Cardiac muscle cell (in vitro differentiated cells and primary cell): ENCODE measurements around the gene IFFO2. TPM values are rescaled to one million over a fixed set of nuclear protein-coding genes. Genes with fewer than 3 reads are reported as not detected.

Experiments used
- DNase-seq, 2 donors: peaks; one replicate each; pipeline versions ENCODE4 v3.0.0 to v3.0.0-alpha.2; 2010 to 2017; ENCODE audit warnings: low read depth in 1 of 2, low spot score in 1 of 2
- H3K27ac ChIP-seq: fragments of 200-600 bp; sonication (generic); 2 replicates; pipeline ENCODE4 v1.5.1; 2016
- H3K27me3 ChIP-seq: fragments of 200-600 bp; sonication (generic); 2 replicates; pipeline ENCODE4 v1.6.0; 2016; ENCODE audit warnings: control low read depth
- H3K36me3 ChIP-seq: fragments of 200-600 bp; sonication (generic); 2 replicates; pipeline ENCODE4 v1.5.1; 2016; ENCODE audit warnings: control low read depth
- H3K4me1 ChIP-seq: fragments of 200-600 bp; sonication (generic); 2 replicates; pipeline ENCODE4 v1.8.1; 2017; ENCODE audit warnings: low read depth, mild to moderate bottlenecking, mixed run types
- H3K4me3 ChIP-seq: fragments of 200-600 bp; sonication (generic); 2 replicates; pipeline ENCODE4 v1.5.1; 2016; ENCODE audit warnings: mild to moderate bottlenecking
- H3K9me3 ChIP-seq: fragments of 200-600 bp; sonication (generic); 2 replicates; pipeline ENCODE4 v1.5.1; 2017; ENCODE audit warnings: low read depth, mild to moderate bottlenecking, control low read depth
- CTCF ChIP-seq: IDR thresholded peaks from 2 replicates; pipeline ENCODE4 v1.5.1; 2012; ENCODE audit warnings: low read depth, mild to moderate bottlenecking, low read length
- polyA plus RNA-seq: library from polyadenylated mRNA; unstranded; fragments of >200 nt; fragmentation: Nextera tagmentation; extraction: Ambion mirVana; gene quantifications from 2 replicates; pipeline ENCODE4 v1.2.1, GENCODE V29; 2016
- total RNA-seq: library from RNA; depleted of rRNA; stranded (reverse); fragments of >200 nt; gene quantifications from 2 replicates; pipeline ENCODE4 v1.2.3, GENCODE V29; 2016

Gene IFFO2
- total and polyA plus RNA-seq, 2 experiments from 2014 or later: 0.78 to 18.5 TPM

- Histone ChIP-seq H3K27me3 (no peaks in the 10 kb centered on the region), H3K36me3 (no peaks in the 10 kb centered on the region), H3K9me3 (no peaks in the 10 kb centered on the region), H3K27ac (no peak overlapping the region), H3K4me3 (no peak overlapping the region), H3K4me1 (peaks cover 5% of the 10 kb centered on the region)
- no peak for DNase-seq
- TF ChIP-seq CTCF: no peak
These were observed 24.1 kb downstream of the IFFO2 start for GRCh38 chr1:18932387-18932786.

GRCh38 chr1:18931730-18932129 lies 24.7 kb downstream of the IFFO2 start:
- DNase-seq: no peak
- H3K27ac ChIP-seq: no peak overlapping the region
- no peak for TF ChIP-seq CTCF

GRCh38 chr1:18929686-18930085 lies 26.8 kb downstream of the IFFO2 start:
- H3K36me3 ChIP-seq: no peaks in the 10 kb centered on the region
- no peak for TF ChIP-seq CTCF
- peak in 1 of 2 donors; percentile 66 for DNase-seq
- H3K27ac ChIP-seq: no peak overlapping the region
- no peaks in the 10 kb centered on the region for H3K9me3 ChIP-seq
- no peaks in the 10 kb centered on the region for H3K27me3 ChIP-seq
- H3K4me1 ChIP-seq: peaks cover 10% of the 10 kb centered on the region
- H3K4me3 ChIP-seq: no peak overlapping the region

More at GRCh38 chr1:18931730-18932129, 24.7 kb downstream of the IFFO2 start:
- no peaks in the 10 kb centered on the region for H3K36me3 ChIP-seq
- peaks cover 7% of the 10 kb centered on the region for H3K4me1 ChIP-seq
- no peak overlapping the region for H3K4me3 ChIP-seq
- no peaks in the 10 kb centered on the region for H3K27me3 ChIP-seq
- no peaks in the 10 kb centered on the region for H3K9me3 ChIP-seq

GRCh38 chr1:18928985-18929384 lies 27.5 kb downstream of the IFFO2 start:
- H3K36me3 ChIP-seq: no peaks in the 10 kb centered on the region
- no peak overlapping the region for H3K4me3 ChIP-seq
- TF ChIP-seq CTCF: no peak
- H3K27ac ChIP-seq: no peak overlapping the region
- H3K27me3 ChIP-seq: no peaks in the 10 kb centered on the region
- no peak for DNase-seq
- H3K9me3 ChIP-seq: no peaks in the 10 kb centered on the region
- peaks cover 11% of the 10 kb centered on the region for H3K4me1 ChIP-seq

GRCh38 chr1:18928406-18928805 lies 28.1 kb downstream of the IFFO2 start:
- H3K27ac ChIP-seq: no peak overlapping the region
- TF ChIP-seq CTCF: no peak
- no peaks in the 10 kb centered on the region for H3K9me3 ChIP-seq
- DNase-seq: no peak
- H3K4me3 ChIP-seq: no peak overlapping the region
- H3K36me3 ChIP-seq: no peaks in the 10 kb centered on the region
- no peaks in the 10 kb centered on the region for H3K27me3 ChIP-seq
- H3K4me1 ChIP-seq: peaks cover 17% of the 10 kb centered on the region

GRCh38 chr1:18927654-18928272 lies 28.7 kb downstream of the IFFO2 start:
- peak in 1 of 2 donors; percentile 67 for DNase-seq
- no peak overlapping the region for H3K4me3 ChIP-seq
- no peak overlapping the region for H3K27ac ChIP-seq
- H3K9me3 ChIP-seq: no peaks in the 10 kb centered on the region
- TF ChIP-seq CTCF: no peak
- H3K36me3 ChIP-seq: no peaks in the 10 kb centered on the region
- peaks cover 22% of the 10 kb centered on the region for H3K4me1 ChIP-seq
- no peaks in the 10 kb centered on the region for H3K27me3 ChIP-seq
